GM18873 (cell line): Measurements from ENCODE around the gene RB1.
A peak's percentile ranks its signal among the peaks of the same experiment; 100 is the strongest.

ENCODE experiments used
- ATAC-seq: cut with Tn5 transposase; IDR thresholded peaks from one replicate; pipeline ENCODE4 v1.9.1; 2021; ENCODE audit warnings: mild to moderate bottlenecking, moderate library complexity, moderate number of reproducible peaks; ENCODE audit not compliant: unreplicated experiment, low FRiP score

RB1 gene

DNA sequence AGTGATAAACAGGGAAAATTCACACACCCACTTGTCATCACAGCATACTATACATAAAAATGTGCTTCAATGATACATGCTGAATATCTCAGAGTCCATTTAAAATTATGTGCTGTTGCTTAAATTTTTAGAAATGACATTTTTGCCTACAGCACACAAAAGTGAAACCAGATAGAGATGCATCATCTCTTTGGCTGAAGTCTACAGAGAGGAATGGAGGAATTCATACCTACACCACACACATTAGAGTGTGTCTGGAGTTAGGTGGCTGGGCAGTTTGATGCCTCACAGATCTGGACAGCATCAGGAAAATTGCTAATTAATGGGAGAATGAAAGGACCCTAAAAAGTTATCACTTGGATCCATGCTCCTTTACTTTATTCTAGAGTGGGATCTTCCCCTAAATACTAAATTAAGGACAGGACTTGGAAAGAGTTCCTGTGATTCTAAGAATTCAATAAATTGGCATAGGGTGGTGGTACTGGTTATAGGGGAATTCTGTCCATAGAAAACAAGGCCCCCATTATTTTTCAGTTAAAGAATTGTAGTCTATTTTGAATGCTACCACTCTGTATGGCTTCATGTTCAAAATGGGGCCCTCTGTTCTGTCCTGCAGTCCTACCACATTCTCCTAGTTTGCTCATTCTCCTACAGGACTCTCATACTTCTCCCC, 188.0 kb downstream of the RB1 start:
- no peak for ATAC-seq

GRCh38 chr13:48492096-48492440, 188.5 kb downstream of the RB1 start:
- peak; percentile 44 for ATAC-seq

GRCh38 chr13:48492470-48493065, 189.0 kb downstream of the RB1 start:
- ATAC-seq, result peak; percentile 74

DNA sequence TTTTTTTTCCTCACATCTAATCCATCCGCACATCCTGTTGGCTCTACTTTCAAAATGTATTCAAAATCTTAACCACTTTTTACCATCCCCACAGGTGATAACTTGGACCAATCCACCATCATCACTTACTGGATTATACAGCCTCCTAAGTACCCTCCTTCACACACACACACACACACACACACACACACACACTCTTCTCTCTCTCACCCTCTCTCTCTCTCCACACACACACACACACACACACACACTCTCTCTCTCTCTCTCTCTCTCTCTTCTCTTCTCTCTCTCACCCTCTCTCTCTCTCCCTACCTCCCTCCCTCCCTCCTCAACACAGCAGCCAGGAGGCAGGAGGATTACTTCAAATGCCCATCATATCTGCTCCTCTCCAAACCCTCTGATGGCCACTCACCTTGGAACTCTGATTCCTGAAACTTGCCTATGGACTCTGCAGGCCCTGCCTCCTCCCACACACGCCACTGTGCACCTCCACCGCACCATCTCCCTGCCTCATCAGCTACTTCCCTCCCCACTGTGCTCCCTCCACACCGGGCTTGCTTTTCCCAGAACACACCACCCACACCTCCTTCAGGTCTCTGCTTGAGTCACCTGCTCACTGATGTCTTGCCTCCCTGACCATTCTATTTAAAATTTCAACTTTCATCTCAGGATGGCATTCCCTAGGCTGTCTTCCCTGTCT, 189.7 kb downstream of the RB1 start:
- ATAC-seq, result no peak

GRCh38 chr13:48493851-48494250, 190.3 kb downstream of the RB1 start:
- ATAC-seq, result no peak

DNA sequence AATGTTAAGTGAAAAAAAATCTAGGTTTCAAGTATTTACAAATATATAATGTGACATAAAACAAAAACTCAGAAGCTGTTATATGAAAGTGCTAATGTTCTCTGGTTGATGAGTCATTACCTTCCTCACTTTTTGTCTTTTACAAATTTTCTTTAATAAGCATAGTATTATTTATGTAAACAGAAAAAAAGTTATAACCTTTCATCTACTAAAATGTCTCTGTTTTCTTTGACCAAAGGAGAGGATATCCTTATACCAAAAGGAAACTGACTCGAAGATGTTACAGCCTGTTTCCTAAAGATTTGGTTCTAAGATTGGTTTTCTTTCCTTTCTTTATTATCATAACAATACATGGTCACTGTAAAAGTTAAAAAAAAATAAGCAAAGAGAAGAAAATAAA, 191.3 kb downstream of the RB1 start:
- ATAC-seq, result no peak

GRCh38 chr13:48496271-48497161, 193.0 kb downstream of the RB1 start:
- no peak for ATAC-seq

DNA sequence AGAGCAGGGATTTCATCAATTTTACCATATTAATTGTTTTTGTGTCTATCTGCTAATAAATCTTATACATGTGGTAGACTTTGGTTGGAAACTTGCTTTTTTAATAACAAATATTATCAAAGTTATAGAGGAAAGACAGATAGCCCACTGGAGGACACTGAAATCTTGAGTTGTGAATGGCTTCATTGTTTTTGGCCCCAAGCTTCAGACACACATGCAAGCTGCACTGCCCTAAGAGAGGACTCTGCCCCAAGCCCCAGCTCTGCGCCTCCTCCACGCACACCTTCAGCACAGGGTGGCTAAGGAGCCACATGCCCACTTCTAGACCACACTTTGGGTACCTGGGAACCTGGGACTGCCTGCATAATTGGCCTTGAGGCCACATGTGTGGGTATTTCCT, 194.1 kb downstream of the RB1 start:
- ATAC-seq, result no peak

GRCh38 chr13:48500652-48501197, 197.2 kb downstream of the RB1 start:
- peak; percentile 33 for ATAC-seq

DNA sequence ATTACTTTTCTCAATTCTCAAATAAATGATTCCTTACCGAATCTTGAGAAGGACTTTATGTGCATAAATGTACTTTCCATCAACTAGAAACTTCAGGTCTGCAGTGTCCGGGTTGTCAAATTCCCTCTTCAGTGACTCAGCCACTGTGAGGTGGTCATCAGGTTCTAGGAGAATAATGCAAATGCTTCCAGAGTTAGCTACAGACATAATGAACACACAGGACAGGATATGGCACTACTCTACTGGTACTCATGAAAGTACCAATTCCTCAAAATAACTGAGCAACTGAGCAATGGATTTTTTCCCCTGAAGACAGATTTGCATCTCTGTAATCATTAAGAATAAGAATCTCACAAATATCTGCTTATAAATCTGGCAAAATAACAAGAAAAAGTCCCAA, 198.2 kb downstream of the RB1 start:
- ATAC-seq, result peak; percentile 47

GRCh38 chr13:48502601-48503319, 199.2 kb downstream of the RB1 start:
- ATAC-seq, result no peak

GRCh38 chr13:48504606-48505005, 201.1 kb downstream of the RB1 start:
- ATAC-seq, result no peak

DNA sequence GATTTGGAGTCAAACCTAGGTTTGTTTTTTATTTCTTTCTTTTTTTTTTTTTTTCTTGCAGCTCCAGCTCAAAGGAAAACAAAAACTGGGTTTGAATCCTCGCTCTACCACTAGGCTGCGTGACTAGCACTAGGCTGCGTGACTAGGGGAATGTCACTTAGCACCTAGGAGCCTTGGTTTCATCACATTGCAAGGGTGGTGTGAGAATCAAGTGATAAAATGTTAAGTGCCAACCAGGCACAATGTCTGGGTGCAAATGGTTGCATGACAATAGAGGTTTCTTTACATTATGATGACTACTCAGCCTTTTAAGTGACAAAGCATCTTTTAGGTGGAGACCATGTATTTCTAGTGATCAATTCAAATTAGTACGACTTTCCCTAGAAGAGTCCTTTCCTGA, 201.5 kb downstream of the RB1 start:
- no peak for ATAC-seq

DNA sequence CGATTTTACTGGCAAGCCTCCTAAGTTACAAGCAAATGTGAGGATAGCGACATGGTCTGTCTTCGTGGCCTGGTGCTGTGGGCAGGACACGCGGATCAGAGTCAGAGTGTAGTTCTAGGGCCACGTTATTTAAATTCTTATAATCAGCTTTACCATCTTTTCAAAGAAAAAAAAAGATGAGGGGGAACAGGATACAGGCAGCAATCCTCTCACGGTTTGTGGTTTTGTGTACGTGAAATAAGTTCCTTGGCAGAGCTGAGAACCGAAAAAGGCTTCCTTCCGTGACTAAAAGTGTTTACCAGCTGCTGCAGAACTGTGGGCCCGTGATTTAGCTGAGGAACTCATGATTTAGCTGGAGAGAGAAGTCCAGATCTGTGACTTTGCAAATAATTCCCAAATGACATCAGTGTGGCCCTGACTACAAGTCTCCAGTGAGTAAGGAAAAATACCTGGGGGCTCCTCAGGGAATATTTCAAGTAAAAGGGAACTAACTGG, 202.1 kb downstream of the RB1 start:
- ATAC-seq, result peak; percentile 54

- ATAC-seq, result peak; percentile 20
These were observed 202.6 kb downstream of the RB1 start for GRCh38 chr13:48506092-48506701.

DNA sequence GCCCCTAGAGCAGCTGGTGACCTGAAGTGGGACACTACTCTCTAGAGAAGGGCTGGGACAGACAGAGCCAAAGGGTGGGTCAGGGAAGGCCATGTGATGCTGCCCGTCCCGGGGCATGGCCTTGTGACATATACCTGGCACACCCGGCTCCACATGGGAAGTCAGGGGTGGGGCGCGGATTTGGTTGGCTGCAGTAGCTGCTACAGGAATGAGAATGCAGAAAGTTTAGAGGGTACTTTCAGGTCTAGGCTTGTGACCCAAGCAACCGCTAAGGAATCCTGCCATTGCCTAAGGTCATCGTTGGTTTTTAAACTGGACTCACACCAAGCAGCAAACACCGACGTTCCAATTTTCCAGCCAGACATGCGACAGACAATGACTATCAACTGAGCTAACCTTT, 203.5 kb downstream of the RB1 start:
- ATAC-seq, result no peak

DNA sequence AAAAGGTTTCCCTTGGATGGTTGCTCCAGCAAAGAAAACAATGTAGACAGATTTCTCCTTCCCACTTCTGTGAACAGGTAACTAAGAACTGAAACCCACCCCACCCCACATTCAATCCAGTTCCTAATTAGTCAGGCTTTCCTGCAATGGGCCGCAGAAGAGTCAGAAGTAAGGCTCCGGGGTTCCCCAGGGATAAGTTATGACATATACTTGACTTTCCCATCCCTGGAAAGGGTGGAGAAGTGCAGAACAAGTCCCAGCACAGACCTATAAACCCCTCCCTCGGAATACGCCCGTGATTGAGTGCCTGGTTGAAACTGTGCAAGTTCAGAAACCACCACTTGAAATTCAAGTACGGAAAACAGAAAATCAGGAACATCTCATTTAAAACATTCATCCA, 204.5 kb downstream of the RB1 start:
- ATAC-seq, result no peak

DNA sequence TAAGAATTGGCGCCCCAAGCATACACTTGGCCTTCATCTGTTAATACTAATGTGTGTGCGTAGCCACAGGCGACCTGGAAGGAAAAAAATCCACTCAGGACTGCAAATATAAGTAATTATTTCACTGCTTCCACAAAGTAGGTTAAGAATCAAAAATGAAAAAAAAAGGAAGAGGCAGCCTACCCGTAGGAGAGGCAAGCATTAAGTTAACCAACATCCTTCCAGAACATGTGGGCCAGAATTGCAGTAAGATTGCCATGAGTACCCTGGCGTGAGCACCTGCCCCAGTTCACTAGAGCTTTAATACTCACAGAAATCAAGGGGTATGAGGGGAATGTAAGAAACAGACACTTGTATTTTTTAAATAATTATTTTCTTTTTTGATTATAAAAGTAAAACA, 207.1 kb downstream of the RB1 start:
- ATAC-seq, result no peak

- no peak for ATAC-seq
These were observed 208.2 kb downstream of the RB1 start for GRCh38 chr13:48511621-48512230.
